Activated CD8-positive, alpha-beta T cell treated with anti-CD3 and anti-CD28 coated beads for 36 hours (primary cell): ENCODE measurements around the gene HNRNPU. TPM values are rescaled to one million over a fixed set of nuclear protein-coding genes. Genes with fewer than 3 reads are reported as not detected.

Experiments
- ATAC-seq: fragments of 200-7000 bp; cut with Tn5 transposase; one replicate; pipeline ENCODE4 v1.10.0; 2021; ENCODE audit warnings: mild to moderate bottlenecking, moderate library complexity
- CTCF ChIA-PET: fragments of 350-600 bp; sonication (Branson Sonifier 250); formaldehyde crosslinking; loops from one replicate; lab custom pipeline; 2021; ENCODE audit warnings: antibody characterized with exemption; lab: Charles Lee
- POLR2A ChIA-PET: fragments of 350-600 bp; sonication (Branson Sonifier 250); formaldehyde crosslinking; loops from one replicate; lab custom pipeline; 2021; ENCODE audit warnings: antibody characterized with exemption; lab: Charles Lee
- DNase-seq: peaks from one replicate; pipeline ENCODE4 v3.0.0-alpha.2; 2020
- H3K27ac Mint-ChIP-seq: one replicate; pipeline ENCODE4 v1.8.0; 2021; ENCODE audit warnings: mild to moderate bottlenecking, mixed read lengths
- H3K27me3 Mint-ChIP-seq: one replicate; pipeline ENCODE4 v1.8.0; 2021; ENCODE audit warnings: mixed read lengths
- H3K36me3 Mint-ChIP-seq: one replicate; pipeline ENCODE4 v1.8.0; 2021; ENCODE audit warnings: low read depth, mixed read lengths
- H3K4me1 Mint-ChIP-seq: one replicate; pipeline ENCODE4 v1.8.0; 2021; ENCODE audit warnings: low read depth, mixed read lengths
- H3K4me3 Mint-ChIP-seq: one replicate; pipeline ENCODE4 v1.8.0; 2021; ENCODE audit warnings: mild to moderate bottlenecking, moderate library complexity, mixed read lengths
- H3K9me3 Mint-ChIP-seq: one replicate; pipeline ENCODE4 v1.8.0; 2021; ENCODE audit warnings: mixed read lengths
- intact Hi-C: fragments of 100-400 bp; cut with micrococcal nuclease; formaldehyde crosslinking; loops from one replicate; pipeline ENCODE4 v1.10.0; 2022
- total RNA-seq, 2 experiments: library from RNA; stranded (reverse); gene quantifications; one replicate each; pipeline ENCODE4 v1.2.3, GENCODE V29; 2021
- TF ChIP-seq, protein P1 (sequence below): fragments of 200-600 bp; IDR thresholded peaks from one replicate; pipeline ENCODE4 v1.8.0; 2022; ENCODE audit warnings: antibody characterized with exemption, mild to moderate bottlenecking

Gene HNRNPU
- total RNA-seq, 2 experiments from 2014 or later, result 469 to 474 TPM

DNA sequence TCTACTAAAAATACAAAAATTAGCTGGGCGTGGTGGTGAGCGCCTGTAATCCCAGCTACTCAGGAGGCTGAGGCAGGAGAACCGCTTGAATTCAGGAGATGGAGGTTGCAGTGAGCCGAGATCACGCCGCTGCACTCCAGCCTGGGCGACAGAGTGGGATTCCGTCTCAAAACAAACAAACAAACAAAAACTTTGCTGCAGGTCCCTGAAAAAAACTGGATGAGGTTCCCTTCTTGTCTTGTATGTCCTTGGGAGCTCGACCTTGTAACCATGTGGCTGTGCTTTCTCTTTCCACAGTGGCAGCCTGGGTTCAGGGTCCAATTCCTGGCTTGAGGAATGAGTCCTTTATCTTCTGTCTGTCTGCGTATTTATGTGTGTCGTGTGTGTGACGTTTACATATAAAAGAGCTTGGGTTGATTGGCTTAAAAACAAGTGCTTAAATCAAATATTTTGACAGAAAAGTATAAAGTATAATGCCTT lies 46.9 kb downstream of the HNRNPU start:
- Mint-ChIP-seq H3K9me3 (no peaks in the 10 kb centered on the region), H3K27ac (no peak overlapping the region), H3K4me1 (peaks cover 9% of the 10 kb centered on the region), H3K27me3 (peaks cover 1% of the 10 kb centered on the region), H3K4me3 (no peak overlapping the region), H3K36me3 (no peaks in the 10 kb centered on the region)
- ChIA-PET POLR2A (no interaction called here), CTCF (no interaction called here)
- DNase-seq (no peak), ATAC-seq (no peak)
- intact Hi-C loops, result no loop called here
- TF ChIP-seq, protein P1, sequence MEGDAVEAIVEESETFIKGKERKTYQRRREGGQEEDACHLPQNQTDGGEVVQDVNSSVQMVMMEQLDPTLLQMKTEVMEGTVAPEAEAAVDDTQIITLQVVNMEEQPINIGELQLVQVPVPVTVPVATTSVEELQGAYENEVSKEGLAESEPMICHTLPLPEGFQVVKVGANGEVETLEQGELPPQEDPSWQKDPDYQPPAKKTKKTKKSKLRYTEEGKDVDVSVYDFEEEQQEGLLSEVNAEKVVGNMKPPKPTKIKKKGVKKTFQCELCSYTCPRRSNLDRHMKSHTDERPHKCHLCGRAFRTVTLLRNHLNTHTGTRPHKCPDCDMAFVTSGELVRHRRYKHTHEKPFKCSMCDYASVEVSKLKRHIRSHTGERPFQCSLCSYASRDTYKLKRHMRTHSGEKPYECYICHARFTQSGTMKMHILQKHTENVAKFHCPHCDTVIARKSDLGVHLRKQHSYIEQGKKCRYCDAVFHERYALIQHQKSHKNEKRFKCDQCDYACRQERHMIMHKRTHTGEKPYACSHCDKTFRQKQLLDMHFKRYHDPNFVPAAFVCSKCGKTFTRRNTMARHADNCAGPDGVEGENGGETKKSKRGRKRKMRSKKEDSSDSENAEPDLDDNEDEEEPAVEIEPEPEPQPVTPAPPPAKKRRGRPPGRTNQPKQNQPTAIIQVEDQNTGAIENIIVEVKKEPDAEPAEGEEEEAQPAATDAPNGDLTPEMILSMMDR, result no peak

DNA sequence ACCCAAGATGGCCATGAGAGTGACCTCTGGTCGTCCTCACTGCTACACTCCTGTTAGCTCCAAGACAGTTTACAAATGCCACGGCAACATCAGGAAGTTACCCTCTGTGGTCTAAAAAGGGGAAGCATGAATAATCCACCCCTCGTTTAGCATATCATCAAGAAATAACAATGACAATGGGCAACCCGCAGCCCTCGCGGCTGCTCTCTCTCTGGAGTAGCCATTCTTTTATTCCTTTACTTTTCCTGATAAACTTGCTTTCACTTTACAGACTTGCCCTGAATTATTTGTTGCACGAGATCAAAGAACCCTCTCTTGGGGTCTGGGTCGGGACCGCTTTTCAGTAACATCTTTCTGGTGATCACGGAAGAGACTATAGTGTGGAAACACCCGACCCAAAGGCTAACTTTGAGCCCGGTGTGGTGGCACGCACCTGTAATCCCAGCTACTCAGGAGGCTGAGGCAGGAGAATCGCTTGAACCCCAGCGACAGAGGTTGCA lies 48.7 kb downstream of the HNRNPU start:
- ChIA-PET CTCF (no interaction called here), POLR2A (no interaction called here)
- DNase-seq, result no peak
- H3K9me3 Mint-ChIP-seq, result no peaks in the 10 kb centered on the region
- no peak overlapping the region for H3K27ac Mint-ChIP-seq
- H3K4me3 Mint-ChIP-seq, result no peak overlapping the region
- TF ChIP-seq, protein P1, result no peak
- H3K4me1 Mint-ChIP-seq, result peaks cover 9% of the 10 kb centered on the region
- peaks cover 1% of the 10 kb centered on the region for H3K27me3 Mint-ChIP-seq
- H3K36me3 Mint-ChIP-seq, result no peaks in the 10 kb centered on the region
- intact Hi-C loops, result no loop called here
- ATAC-seq, result no peak

DNA sequence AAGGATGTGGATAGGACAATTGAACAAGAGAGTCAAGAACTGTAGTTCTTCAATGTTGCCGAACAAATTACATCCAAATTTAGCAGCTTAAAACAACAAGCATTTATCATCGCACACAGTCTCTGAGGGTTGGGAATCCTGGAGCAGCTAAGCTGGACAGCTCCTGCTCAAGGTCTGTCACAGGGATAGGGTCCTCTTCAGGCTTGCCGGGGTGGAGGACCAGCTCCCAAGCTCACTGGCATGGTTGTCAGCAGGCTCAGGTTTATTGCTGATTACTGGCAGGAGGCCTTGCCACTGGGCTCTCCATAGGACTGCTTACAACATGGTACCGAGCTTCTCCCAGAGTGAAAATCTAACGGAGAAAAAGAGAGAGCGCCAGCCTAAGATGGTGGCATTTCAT lies 51.0 kb downstream of the HNRNPU start:
- DNase-seq (no peak), ATAC-seq (no peak)
- Mint-ChIP-seq H3K4me3 (no peak overlapping the region), H3K9me3 (no peaks in the 10 kb centered on the region), H3K36me3 (no peaks in the 10 kb centered on the region), H3K4me1 (peaks cover 9% of the 10 kb centered on the region), H3K27ac (no peak overlapping the region), H3K27me3 (peaks cover 1% of the 10 kb centered on the region)
- CTCF ChIA-PET, result interaction anchor here (0.5 to 1.4 kb wide), 3 partner anchors 12 to 229 kb away, joined by 3 to 5 read pairs (median 3); no protein-coding TSS in a partner anchor
- intact Hi-C loops, result no loop called here
- POLR2A ChIA-PET, result interaction anchor here (1.0 kb wide), 1 partner anchor 12 kb away, joined by 3 read pairs; no protein-coding TSS in a partner anchor
- TF ChIP-seq, protein P1, result no peak

DNA sequence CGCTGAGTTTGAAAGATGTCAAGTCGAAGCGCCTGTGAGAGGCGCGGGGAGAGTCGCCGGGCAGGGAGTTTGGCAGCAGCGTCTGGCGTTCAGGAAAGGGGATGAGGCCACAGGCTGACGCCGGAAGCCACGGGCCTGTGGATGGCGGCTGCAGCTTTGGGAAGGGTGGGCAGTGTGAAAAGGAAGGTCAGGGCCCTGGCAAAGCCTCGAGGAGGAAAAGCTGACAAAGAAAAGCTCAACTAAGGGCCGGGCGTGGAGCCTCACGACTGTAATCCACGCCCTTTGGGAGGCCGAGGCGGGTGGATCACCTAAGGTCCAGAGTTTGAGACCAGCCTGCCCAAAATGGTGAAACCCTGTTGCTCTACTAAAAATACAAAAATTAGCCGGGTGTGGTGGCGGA lies 54.1 kb downstream of the HNRNPU start:
- no peaks in the 10 kb centered on the region for H3K36me3 Mint-ChIP-seq
- DNase-seq, result no peak

DNA sequence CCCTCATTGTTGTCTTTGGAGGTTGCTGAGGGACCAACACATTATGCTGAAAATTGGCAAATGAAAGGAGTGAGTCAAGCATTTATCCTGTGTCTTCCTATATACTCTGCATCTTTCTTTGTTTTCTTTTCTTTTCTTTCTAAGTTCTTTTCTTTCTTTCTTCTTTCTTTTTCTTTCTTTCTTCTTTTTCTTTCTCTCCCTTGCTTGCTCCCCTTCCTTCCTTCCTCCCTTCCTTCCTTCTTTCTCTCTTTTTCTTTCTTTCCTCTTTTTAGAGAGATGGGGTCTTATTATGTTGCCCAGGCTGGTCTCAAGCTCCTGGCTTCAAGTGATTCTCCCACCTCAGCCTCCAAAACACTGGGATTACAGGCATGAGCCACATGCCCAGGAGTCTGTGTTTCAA lies 57.2 kb downstream of the HNRNPU start:
- no peak for ATAC-seq
- no peak for DNase-seq
- Mint-ChIP-seq H3K4me3 (no peak overlapping the region), H3K4me1 (no peaks in the 10 kb centered on the region), H3K9me3 (no peaks in the 10 kb centered on the region), H3K36me3 (no peaks in the 10 kb centered on the region), H3K27me3 (peaks cover 4% of the 10 kb centered on the region), H3K27ac (no peak overlapping the region)
- intact Hi-C loops, result no loop called here
- ChIA-PET CTCF (interaction anchor here (1.0 to 1.9 kb wide), 2 partner anchors 10 to 236 kb away, joined by 3 to 9 read pairs; no protein-coding TSS in a partner anchor), POLR2A (no interaction called here)
- TF ChIP-seq, protein P1, result no peak

More for the DNA sequence above, 54.1 kb downstream of the HNRNPU start:
- no peak overlapping the region for H3K4me3 Mint-ChIP-seq
- intact Hi-C loops, result no loop called here
- TF ChIP-seq, protein P1, result no peak
- ATAC-seq, result no peak
- H3K4me1 Mint-ChIP-seq, result peaks cover 9% of the 10 kb centered on the region
- ChIA-PET POLR2A (no interaction called here), CTCF (interaction anchor here (2.4 kb wide), 2 partner anchors 9 to 14 kb away, joined by 6 to 8 read pairs; no protein-coding TSS in a partner anchor)
- no peak overlapping the region for H3K27ac Mint-ChIP-seq
- peaks cover 5% of the 10 kb centered on the region for H3K27me3 Mint-ChIP-seq
- H3K9me3 Mint-ChIP-seq, result no peaks in the 10 kb centered on the region
